SK-N-SH (cell line): ENCODE measurements around the gene MFN1.

Source experiments
- CHD2 ChIP-seq: fragments of 150-350 bp; IDR thresholded peaks from 2 replicates; pipeline ENCODE4 v1.6.1; 2018; ENCODE audit warnings: low read length; ENCODE audit not compliant: partially characterized antibody
- ELF1 ChIP-seq: IDR thresholded peaks from 2 replicates; pipeline ENCODE4 v1.4.0; 2012
- EP300 ChIP-seq, 2 experiments: IDR thresholded peaks; 2 replicates each; pipeline versions ENCODE4 v1.4.0 to v1.6.1; 2012; ENCODE audit warnings: borderline replicate concordance in 1 of 2, low read depth in 1 of 2, low read length in 1 of 2
- EZH2phosphoT487 ChIP-seq: fragments of 200-600 bp; sonication (generic); IDR thresholded peaks from 2 replicates; pipeline ENCODE4 v1.6.1; 2017; ENCODE audit warnings: low read depth, mixed run types, mild to moderate bottlenecking, antibody characterized with exemption, moderate library complexity, borderline replicate concordance
- FOXM1 ChIP-seq: IDR thresholded peaks from 2 replicates; pipeline ENCODE4 v1.4.0; 2012; ENCODE audit warnings: low read depth, mild to moderate bottlenecking
- GABPA ChIP-seq: IDR thresholded peaks from 2 replicates; pipeline ENCODE4 v1.4.0; 2012; ENCODE audit warnings: low read depth, mild to moderate bottlenecking
- GATA2 ChIP-seq: sonication (generic); formaldehyde crosslinking; IDR thresholded peaks from 2 replicates; pipeline ENCODE4 v1.5.0; 2020; ENCODE audit warnings: mild to moderate bottlenecking, missing genetic modification reagents
- SIN3A ChIP-seq: IDR thresholded peaks from 2 replicates; pipeline ENCODE4 v1.6.1; 2012; ENCODE audit warnings: low read depth, mild to moderate bottlenecking, low read length, moderate library complexity, borderline replicate concordance
- TAF1 ChIP-seq: IDR thresholded peaks from 2 replicates; pipeline ENCODE4 v1.6.1; 2012; ENCODE audit warnings: low read depth, mild to moderate bottlenecking, low read length, moderate library complexity, borderline replicate concordance
- TEAD4 ChIP-seq: IDR thresholded peaks from 2 replicates; pipeline ENCODE4 v1.4.0; 2012; ENCODE audit warnings: mild to moderate bottlenecking, borderline replicate concordance; ENCODE audit not compliant: insufficient read depth
- TF ChIP-seq, protein P1 (sequence below): fragments of 200-600 bp; sonication (generic); IDR thresholded peaks from 2 replicates; pipeline ENCODE4 v1.6.1; 2017; ENCODE audit warnings: antibody characterized with exemption, mild to moderate bottlenecking, moderate library complexity
- TF ChIP-seq, protein P2 (sequence below): IDR thresholded peaks from 2 replicates; pipeline ENCODE4 v1.6.1; 2012; ENCODE audit warnings: mild to moderate bottlenecking, low read depth, low read length, moderate library complexity
- TF ChIP-seq, protein P3 (sequence below): IDR thresholded peaks from 2 replicates; pipeline ENCODE4 v1.4.0; 2012; ENCODE audit warnings: low read depth
- TF ChIP-seq, protein P4 (sequence below): IDR thresholded peaks from 2 replicates; pipeline ENCODE4 v1.4.0; 2012; ENCODE audit warnings: low read depth, borderline replicate concordance

DNA sequence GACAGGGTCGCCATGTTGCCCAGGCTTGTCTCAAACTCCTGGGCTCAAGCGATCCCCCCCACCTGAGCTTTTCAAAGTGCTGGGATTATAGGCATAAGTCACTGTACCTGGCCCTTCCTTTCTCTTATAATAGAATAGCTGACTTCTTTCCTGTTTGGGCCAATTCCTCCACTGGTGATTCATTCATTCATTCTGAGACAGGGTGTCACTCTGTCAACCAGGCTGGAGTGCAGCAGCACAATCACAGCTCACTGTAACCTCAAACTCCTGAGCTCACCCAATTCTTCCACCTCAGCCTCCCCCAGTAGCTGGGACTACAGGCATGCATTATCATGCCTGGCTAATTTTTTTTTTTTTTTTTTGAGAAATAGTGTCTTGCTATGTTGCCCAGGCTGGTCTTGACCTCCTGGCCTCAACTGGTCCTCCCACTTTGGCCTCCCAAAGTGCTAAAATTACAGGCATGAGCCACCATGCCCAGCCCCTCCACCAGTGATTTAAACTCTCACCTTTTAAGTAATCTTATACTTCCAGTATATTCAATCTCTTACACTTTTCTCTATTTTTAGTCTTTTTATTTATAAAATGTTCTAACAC, 82.9 kb downstream of the MFN1 start:
- TF ChIP-seq, protein P1, sequence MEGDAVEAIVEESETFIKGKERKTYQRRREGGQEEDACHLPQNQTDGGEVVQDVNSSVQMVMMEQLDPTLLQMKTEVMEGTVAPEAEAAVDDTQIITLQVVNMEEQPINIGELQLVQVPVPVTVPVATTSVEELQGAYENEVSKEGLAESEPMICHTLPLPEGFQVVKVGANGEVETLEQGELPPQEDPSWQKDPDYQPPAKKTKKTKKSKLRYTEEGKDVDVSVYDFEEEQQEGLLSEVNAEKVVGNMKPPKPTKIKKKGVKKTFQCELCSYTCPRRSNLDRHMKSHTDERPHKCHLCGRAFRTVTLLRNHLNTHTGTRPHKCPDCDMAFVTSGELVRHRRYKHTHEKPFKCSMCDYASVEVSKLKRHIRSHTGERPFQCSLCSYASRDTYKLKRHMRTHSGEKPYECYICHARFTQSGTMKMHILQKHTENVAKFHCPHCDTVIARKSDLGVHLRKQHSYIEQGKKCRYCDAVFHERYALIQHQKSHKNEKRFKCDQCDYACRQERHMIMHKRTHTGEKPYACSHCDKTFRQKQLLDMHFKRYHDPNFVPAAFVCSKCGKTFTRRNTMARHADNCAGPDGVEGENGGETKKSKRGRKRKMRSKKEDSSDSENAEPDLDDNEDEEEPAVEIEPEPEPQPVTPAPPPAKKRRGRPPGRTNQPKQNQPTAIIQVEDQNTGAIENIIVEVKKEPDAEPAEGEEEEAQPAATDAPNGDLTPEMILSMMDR, result no peak
- TF ChIP-seq EZH2phosphoT487 (no peak), FOXM1 (no peak), GATA2 (CRISPR knock-in tag) (no peak), EP300 (IDR thresholded peaks at IDR 0.05; ENCODE audit: borderline replicate concordance in 1 of 2, low read depth in 1 of 2, low read length in 1 of 2) (no peak), TEAD4 (no peak), SIN3A (no peak), GABPA (no peak), ELF1 (no peak), CHD2 (no peak), TAF1 (no peak)
- TF ChIP-seq, protein P2, sequence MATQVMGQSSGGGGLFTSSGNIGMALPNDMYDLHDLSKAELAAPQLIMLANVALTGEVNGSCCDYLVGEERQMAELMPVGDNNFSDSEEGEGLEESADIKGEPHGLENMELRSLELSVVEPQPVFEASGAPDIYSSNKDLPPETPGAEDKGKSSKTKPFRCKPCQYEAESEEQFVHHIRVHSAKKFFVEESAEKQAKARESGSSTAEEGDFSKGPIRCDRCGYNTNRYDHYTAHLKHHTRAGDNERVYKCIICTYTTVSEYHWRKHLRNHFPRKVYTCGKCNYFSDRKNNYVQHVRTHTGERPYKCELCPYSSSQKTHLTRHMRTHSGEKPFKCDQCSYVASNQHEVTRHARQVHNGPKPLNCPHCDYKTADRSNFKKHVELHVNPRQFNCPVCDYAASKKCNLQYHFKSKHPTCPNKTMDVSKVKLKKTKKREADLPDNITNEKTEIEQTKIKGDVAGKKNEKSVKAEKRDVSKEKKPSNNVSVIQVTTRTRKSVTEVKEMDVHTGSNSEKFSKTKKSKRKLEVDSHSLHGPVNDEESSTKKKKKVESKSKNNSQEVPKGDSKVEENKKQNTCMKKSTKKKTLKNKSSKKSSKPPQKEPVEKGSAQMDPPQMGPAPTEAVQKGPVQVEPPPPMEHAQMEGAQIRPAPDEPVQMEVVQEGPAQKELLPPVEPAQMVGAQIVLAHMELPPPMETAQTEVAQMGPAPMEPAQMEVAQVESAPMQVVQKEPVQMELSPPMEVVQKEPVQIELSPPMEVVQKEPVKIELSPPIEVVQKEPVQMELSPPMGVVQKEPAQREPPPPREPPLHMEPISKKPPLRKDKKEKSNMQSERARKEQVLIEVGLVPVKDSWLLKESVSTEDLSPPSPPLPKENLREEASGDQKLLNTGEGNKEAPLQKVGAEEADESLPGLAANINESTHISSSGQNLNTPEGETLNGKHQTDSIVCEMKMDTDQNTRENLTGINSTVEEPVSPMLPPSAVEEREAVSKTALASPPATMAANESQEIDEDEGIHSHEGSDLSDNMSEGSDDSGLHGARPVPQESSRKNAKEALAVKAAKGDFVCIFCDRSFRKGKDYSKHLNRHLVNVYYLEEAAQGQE, result no peak
- TF ChIP-seq, protein P3, sequence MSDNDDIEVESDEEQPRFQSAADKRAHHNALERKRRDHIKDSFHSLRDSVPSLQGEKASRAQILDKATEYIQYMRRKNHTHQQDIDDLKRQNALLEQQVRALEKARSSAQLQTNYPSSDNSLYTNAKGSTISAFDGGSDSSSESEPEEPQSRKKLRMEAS, result no peak
- TF ChIP-seq, protein P4, sequence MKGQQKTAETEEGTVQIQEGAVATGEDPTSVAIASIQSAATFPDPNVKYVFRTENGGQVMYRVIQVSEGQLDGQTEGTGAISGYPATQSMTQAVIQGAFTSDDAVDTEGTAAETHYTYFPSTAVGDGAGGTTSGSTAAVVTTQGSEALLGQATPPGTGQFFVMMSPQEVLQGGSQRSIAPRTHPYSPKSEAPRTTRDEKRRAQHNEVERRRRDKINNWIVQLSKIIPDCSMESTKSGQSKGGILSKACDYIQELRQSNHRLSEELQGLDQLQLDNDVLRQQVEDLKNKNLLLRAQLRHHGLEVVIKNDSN, result no peak
